Right lobe of liver (tissue), 6 donors: ENCODE measurements around the gene MLANA. TPM values are rescaled to one million over a fixed set of nuclear protein-coding genes. Genes with fewer than 3 reads are reported as not detected.
A peak's percentile ranks its signal among the peaks of the same experiment; 100 is the strongest.

Experiments
- ATAC-seq, 4 donors: fragments of 200-7000 bp; cut with Tn5 transposase; one replicate each; pipeline ENCODE4 v1.9.1; 2020; ENCODE audit warnings: mild to moderate bottlenecking in 4 of 4, moderate library complexity in 4 of 4
- DNase-seq, 3 donors: peaks; one replicate each; pipeline ENCODE4 v3.0.0-alpha.2; 2020
- H3K27ac ChIP-seq, 3 donors: fragments of 200-600 bp; one replicate each; pipeline ENCODE4 v1.8.0; 2022
- H3K27me3 ChIP-seq, 2 donors: fragments of 200-600 bp; one replicate each; pipeline ENCODE4 v1.8.0; 2022
- H3K36me3 ChIP-seq, 4 donors: fragments of 200-600 bp; sonication (generic) in 1 of 4; one replicate each; pipeline versions ENCODE4 v1.5.1 to v1.8.0; 2017 to 2022; ENCODE audit warnings: control low read depth in 1 of 4
- H3K4me1 ChIP-seq, 4 donors: fragments of 200-600 bp; sonication (generic) in 1 of 4; one replicate each; pipeline versions ENCODE4 v1.5.1 to v1.8.0; 2017 to 2022; ENCODE audit warnings: control low read depth in 1 of 4
- H3K4me3 ChIP-seq, 3 donors: fragments of 200-600 bp; one replicate each; pipeline ENCODE4 v1.8.0; 2022
- H3K9me3 ChIP-seq, 4 donors: fragments of 200-600 bp; sonication (generic) in 1 of 4; one replicate each; pipeline versions ENCODE4 v1.5.1 to v1.8.0; 2017 to 2022; ENCODE audit warnings: control low read depth in 1 of 4
- CTCF ChIP-seq, 4 donors: fragments of 200-600 bp in 3 of 4; fragments of 450-650 bp in 1 of 4; IDR thresholded peaks; one replicate each; pipeline versions ENCODE4 v1.5.1 to v1.8.0; 2016 to 2022; ENCODE audit warnings: antibody characterized with exemption in 4 of 4, mild to moderate bottlenecking in 2 of 4
- POLR2A ChIP-seq: fragments of 450-650 bp; IDR thresholded peaks from one replicate; pipeline ENCODE4 v1.6.1; 2017; ENCODE audit warnings: antibody characterized with exemption, mild to moderate bottlenecking
- WGBS: methylation state at CpG from one replicate; pipeline ENCODE4 v1.1.6; 2018; ENCODE audit warnings: low coverage, low lambda C conversion rate; ENCODE audit not compliant: insufficient coverage; ENCODE audit errors: missing lambda C conversion rate; 5-methylcytosine and 5-hydroxymethylcytosine counted together
- intact Hi-C, 2 donors: fragments of 100-400 bp; cut with DNase I; formaldehyde crosslinking; loops; one replicate each; pipeline versions ENCODE4 v1.11.2 to v1.14.1; 2022
- total RNA-seq, 6 experiments: library from RNA; depleted of rRNA in 2 of 6; stranded (reverse); fragments of >200 nt in 2 of 6; fragmentation: NEBNext Ultra II Directional in 3 of 6; extraction: Animal tissue kit (Norgen Biotek cat#: 25700) in 3 of 6; gene quantifications; one replicate each; pipeline versions ENCODE4 v1.1.0 to v1.2.4, GENCODE V29; 2016 to 2023
- donor health status: DM: no; HTN: yes; CAD: no.
- donor health status: DM: no; HTN: no; CAD: no.
- donor health status: DM: no; HTN: no; CAD: no.
- donor health status: DM: no; HTN: yes; CAD: no.
- donor health status: DM: no; HTN: yes; CAD: no.

The MLANA gene
- total RNA-seq, 6 experiments from 2014 or later = not detected

- intact Hi-C loops = no loop called here
Observed at GRCh38 chr9:5957166-5957565, 66.5 kb downstream of the MLANA start.

GRCh38 chr9:5958273-5958672 lies 67.6 kb downstream of the MLANA start:
- intact Hi-C loops = no loop called here
- WGBS = 96% methylated on average over 6 of the region's 6 CpGs
- no peak for DNase-seq

More at GRCh38 chr9:5957166-5957565, 66.5 kb downstream of the MLANA start:
- H3K4me1 ChIP-seq = peaks cover 0 to 4% (median 0%) of the 10 kb centered on the region in 4 donors
- H3K4me3 ChIP-seq = no peak overlapping the region
- H3K27ac ChIP-seq = no peak overlapping the region
- WGBS = 71% methylated on average over 1 of the region's 1 CpG
- no peaks in the 10 kb centered on the region for H3K9me3 ChIP-seq
- H3K27me3 ChIP-seq = no peaks in the 10 kb centered on the region
- TF ChIP-seq POLR2A = no peak
- no peak for TF ChIP-seq CTCF (IDR thresholded peaks at IDR 0.05)
- no peaks in the 10 kb centered on the region for H3K36me3 ChIP-seq
- ATAC-seq = peak in 1 of 4 donors; percentile 30
- no peak for DNase-seq

More at GRCh38 chr9:5958273-5958672, 67.6 kb downstream of the MLANA start:
- Histone ChIP-seq H3K9me3 (no peaks in the 10 kb centered on the region), H3K4me1 (peaks cover 0 to 4% (median 0%) of the 10 kb centered on the region in 4 donors), H3K36me3 (no peaks in the 10 kb centered on the region), H3K27ac (no peak overlapping the region), H3K4me3 (no peak overlapping the region), H3K27me3 (no peaks in the 10 kb centered on the region)
- no peak for ATAC-seq
- TF ChIP-seq POLR2A = no peak
- no peak for TF ChIP-seq CTCF (IDR thresholded peaks at IDR 0.05)

Other genes with a start within 250 kb of the MLANA start
- gene ERMP1, start 57.8 kb upstream of the MLANA start, total RNA-seq = 10 to 100 TPM in 3 of 6 experiments, 1 to 10 TPM in 3; 7.9 to 13.9 (median 10.2) TPM
- 10 to 100 TPM in 2 of 6 experiments, 1 to 10 TPM in 4; 6.2 to 11.7 (median 8.4) TPM for gene RANBP6, start 124.7 kb downstream of the MLANA start, total RNA-seq